Left ventricle myocardium inferior (tissue), 1 donor: ENCODE results near the gene NCK2. TPM values are rescaled to one million over a fixed set of nuclear protein-coding genes. Genes with fewer than 3 reads are reported as not detected.

ENCODE experiments used
- DNase-seq: peaks from one replicate; pipeline ENCODE4 v3.0.0-alpha.2; 2020
- H3K27ac ChIP-seq: fragments of 200-600 bp; replicated peaks from 2 replicates; pipeline ENCODE4 v1.8.0; 2021
- H3K27me3 ChIP-seq: fragments of 200-600 bp; 2 replicates; pipeline ENCODE4 v1.8.0; 2021; ENCODE audit warnings: low read depth
- H3K36me3 ChIP-seq: fragments of 200-600 bp; 2 replicates; pipeline ENCODE4 v1.8.0; 2021
- H3K4me1 ChIP-seq: fragments of 200-600 bp; 2 replicates; pipeline ENCODE4 v1.8.0; 2021
- H3K4me3 ChIP-seq: fragments of 200-600 bp; 2 replicates; pipeline ENCODE4 v1.8.0; 2021; ENCODE audit warnings: mild to moderate bottlenecking, moderate library complexity
- H3K9me3 ChIP-seq: fragments of 200-600 bp; replicated peaks from 2 replicates; pipeline ENCODE4 v1.8.0; 2021
- intact Hi-C: fragments of 100-400 bp; cut with micrococcal nuclease; formaldehyde crosslinking; loops from one replicate; pipeline ENCODE4 v1.11.0; 2022
- total RNA-seq: library from RNA; stranded (reverse); fragmentation: NEBNext Ultra II Directional; extraction: Animal tissue kit (Norgen Biotek cat#: 25700); gene quantifications from one replicate; pipeline ENCODE4 v1.2.1, GENCODE V29; 2021
- TF ChIP-seq, protein P1 (sequence below): fragments of 200-600 bp; IDR thresholded peaks from 2 replicates; pipeline ENCODE4 v1.8.0; 2021; ENCODE audit warnings: antibody characterized with exemption, mild to moderate bottlenecking, borderline replicate concordance
- donor health status: DM: no; HTN: yes; CAD: no; lungs with severe emphysema.

Gene NCK2
- total RNA-seq, 1 donor from 2014 or later: 24.7 TPM

DNA sequence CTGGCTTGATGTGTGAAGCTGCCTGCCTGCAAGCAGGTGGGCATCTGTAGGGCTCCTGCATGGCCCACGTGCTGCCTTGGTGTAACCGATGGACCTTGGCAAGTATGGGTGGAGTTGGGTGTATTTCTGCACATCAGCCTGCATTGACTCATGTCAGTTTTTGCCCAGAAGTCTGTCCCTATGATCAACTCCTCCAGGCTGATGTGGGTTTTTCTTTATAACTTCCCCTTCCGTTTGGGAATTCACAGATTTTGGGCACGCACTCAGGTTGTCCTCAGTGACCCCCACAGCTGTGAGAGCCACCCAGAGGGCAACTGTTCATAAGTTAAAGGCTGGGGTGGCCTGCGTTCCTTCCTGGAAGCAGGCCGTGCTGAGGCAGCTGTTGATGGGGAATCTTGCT, 123.3 kb downstream of the NCK2 start:
- intact Hi-C loops: no loop called here
- H3K27ac ChIP-seq: peak overlapping the region; percentile 9
- no peaks in the 10 kb centered on the region for H3K27me3 ChIP-seq
- H3K4me3 ChIP-seq: no peak overlapping the region
- TF ChIP-seq, protein P1, sequence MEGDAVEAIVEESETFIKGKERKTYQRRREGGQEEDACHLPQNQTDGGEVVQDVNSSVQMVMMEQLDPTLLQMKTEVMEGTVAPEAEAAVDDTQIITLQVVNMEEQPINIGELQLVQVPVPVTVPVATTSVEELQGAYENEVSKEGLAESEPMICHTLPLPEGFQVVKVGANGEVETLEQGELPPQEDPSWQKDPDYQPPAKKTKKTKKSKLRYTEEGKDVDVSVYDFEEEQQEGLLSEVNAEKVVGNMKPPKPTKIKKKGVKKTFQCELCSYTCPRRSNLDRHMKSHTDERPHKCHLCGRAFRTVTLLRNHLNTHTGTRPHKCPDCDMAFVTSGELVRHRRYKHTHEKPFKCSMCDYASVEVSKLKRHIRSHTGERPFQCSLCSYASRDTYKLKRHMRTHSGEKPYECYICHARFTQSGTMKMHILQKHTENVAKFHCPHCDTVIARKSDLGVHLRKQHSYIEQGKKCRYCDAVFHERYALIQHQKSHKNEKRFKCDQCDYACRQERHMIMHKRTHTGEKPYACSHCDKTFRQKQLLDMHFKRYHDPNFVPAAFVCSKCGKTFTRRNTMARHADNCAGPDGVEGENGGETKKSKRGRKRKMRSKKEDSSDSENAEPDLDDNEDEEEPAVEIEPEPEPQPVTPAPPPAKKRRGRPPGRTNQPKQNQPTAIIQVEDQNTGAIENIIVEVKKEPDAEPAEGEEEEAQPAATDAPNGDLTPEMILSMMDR: no peak
- no peaks in the 10 kb centered on the region for H3K36me3 ChIP-seq
- no peaks in the 10 kb centered on the region for H3K9me3 ChIP-seq
- H3K4me1 ChIP-seq: peaks cover 52% of the 10 kb centered on the region
- no peak for DNase-seq

- Histone ChIP-seq H3K27me3 (no peaks in the 10 kb centered on the region), H3K36me3 (no peaks in the 10 kb centered on the region), H3K9me3 (no peaks in the 10 kb centered on the region), H3K4me3 (no peak overlapping the region), H3K4me1 (peaks cover 63% of the 10 kb centered on the region), H3K27ac (no peak overlapping the region)
- intact Hi-C loops: no loop called here
- no peak for DNase-seq
- TF ChIP-seq, protein P1: no peak
Observed at GRCh38 chr2:105869341-105869740, 124.6 kb downstream of the NCK2 start.

DNA sequence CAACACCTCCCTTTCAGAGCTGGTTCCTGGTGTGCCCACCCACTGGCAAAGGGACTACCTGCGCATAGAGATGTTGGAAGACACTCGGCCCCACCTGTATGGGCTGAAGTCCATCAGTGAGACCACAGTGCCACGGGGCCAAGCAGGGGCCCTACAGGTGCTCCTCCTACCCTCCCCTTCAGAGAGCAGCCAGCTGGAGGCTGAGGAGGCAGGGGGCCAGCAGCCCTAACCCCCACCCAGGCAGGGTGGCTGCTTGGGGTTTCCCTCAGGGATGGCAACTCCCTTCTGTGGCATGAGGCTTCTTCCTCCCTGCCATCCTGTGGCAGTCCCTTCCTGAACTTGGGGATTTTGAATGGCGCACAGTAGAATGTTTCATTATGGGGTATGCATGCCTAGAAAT, 125.3 kb downstream of the NCK2 start:
- no peak overlapping the region for H3K4me3 ChIP-seq
- no peaks in the 10 kb centered on the region for H3K27me3 ChIP-seq

DNA sequence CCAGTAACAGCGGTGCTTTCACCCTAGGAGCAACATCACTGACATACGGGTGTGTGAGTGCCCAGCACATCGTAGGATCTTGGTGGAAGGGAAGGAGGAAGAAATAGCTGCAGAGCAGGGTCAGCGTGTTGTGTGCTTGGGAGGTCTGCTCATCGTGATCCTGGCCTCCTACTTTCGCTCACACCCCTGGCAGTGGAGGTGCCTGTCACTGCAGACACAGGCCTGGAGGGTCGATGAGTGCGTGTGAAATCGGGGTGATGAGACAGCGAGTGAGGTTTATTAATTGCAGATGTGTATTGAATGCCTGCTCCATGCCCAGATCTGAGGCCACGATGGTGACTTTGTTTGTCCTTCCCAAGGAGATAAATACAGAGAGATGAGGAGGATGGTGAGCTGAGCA, 126.1 kb downstream of the NCK2 start:
- Histone ChIP-seq H3K9me3 (no peaks in the 10 kb centered on the region), H3K4me1 (peaks cover 66% of the 10 kb centered on the region), H3K27me3 (no peaks in the 10 kb centered on the region), H3K4me3 (no peak overlapping the region), H3K27ac (no peak overlapping the region), H3K36me3 (no peaks in the 10 kb centered on the region)
- DNase-seq: no peak
- TF ChIP-seq, protein P1: no peak
- intact Hi-C loops: no loop called here

More for the DNA sequence above, 125.3 kb downstream of the NCK2 start:
- no peak for DNase-seq
- intact Hi-C loops: no loop called here
- Histone ChIP-seq H3K27ac (no peak overlapping the region), H3K36me3 (no peaks in the 10 kb centered on the region), H3K9me3 (no peaks in the 10 kb centered on the region), H3K4me1 (peaks cover 68% of the 10 kb centered on the region)
- TF ChIP-seq, protein P1: no peak

- no peak for DNase-seq
- no peaks in the 10 kb centered on the region for H3K36me3 ChIP-seq
Observed at GRCh38 chr2:105872142-105872728, 127.5 kb downstream of the NCK2 start.

More at GRCh38 chr2:105872142-105872728, 127.5 kb downstream of the NCK2 start:
- TF ChIP-seq, protein P1: no peak
- no peaks in the 10 kb centered on the region for H3K9me3 ChIP-seq
- H3K27me3 ChIP-seq: no peaks in the 10 kb centered on the region
- intact Hi-C loops: no loop called here
- no peak overlapping the region for H3K4me3 ChIP-seq
- H3K27ac ChIP-seq: no peak overlapping the region
- peaks cover 57% of the 10 kb centered on the region for H3K4me1 ChIP-seq
